HS-5 (cell line): ENCODE measurements around the gene THRAP3.
A peak's percentile ranks its signal among the peaks of the same experiment; 100 is the strongest.
"Not testable (repeated sequence)": the region's sequence is repeated elsewhere in the genome, so short reads cannot be mapped to it uniquely, and the experiment has no call there.

Experiments used
- DNase-seq: peaks from one replicate; pipeline ENCODE4 v3.0.0-alpha.2; 2012; ENCODE audit warnings: low read depth

THRAP3 gene

GRCh38 chr1:36251794-36252481 lies 27.7 kb downstream of the THRAP3 start:
- no peak for DNase-seq

GRCh38 chr1:36252482-36252824 lies 28.2 kb downstream of the THRAP3 start:
- not testable (repeated sequence) for DNase-seq

GRCh38 chr1:36253161-36253862 lies 29.1 kb downstream of the THRAP3 start:
- DNase-seq, result no peak

- DNase-seq, result no peak
Measured at GRCh38 chr1:36256558-36257374, 32.5 kb downstream of the THRAP3 start.

- no peak for DNase-seq
Measured at GRCh38 chr1:36257375-36257767, 33.1 kb downstream of the THRAP3 start.

- DNase-seq, result no peak
Measured at GRCh38 chr1:36258960-36259344, 34.7 kb downstream of the THRAP3 start.

- DNase-seq, result no peak
Measured at GRCh38 chr1:36268981-36269380, 44.7 kb downstream of the THRAP3 start.

GRCh38 chr1:36269408-36269838 lies 45.2 kb downstream of the THRAP3 start:
- DNase-seq, result no peak

GRCh38 chr1:36273024-36273423 lies 48.8 kb downstream of the THRAP3 start:
- DNase-seq, result no peak

GRCh38 chr1:36274201-36274600 lies 50.0 kb downstream of the THRAP3 start:
- no peak for DNase-seq

GRCh38 chr1:36276688-36277087 lies 52.4 kb downstream of the THRAP3 start:
- no peak for DNase-seq

- DNase-seq, result no peak
Measured at GRCh38 chr1:36279110-36279788, 55.0 kb downstream of the THRAP3 start.

GRCh38 chr1:36279789-36280296 lies 55.6 kb downstream of the THRAP3 start:
- DNase-seq, result no peak

- no peak for DNase-seq
Measured at GRCh38 chr1:36284061-36284460, 59.8 kb downstream of the THRAP3 start.

GRCh38 chr1:36284517-36284916 lies 60.3 kb downstream of the THRAP3 start:
- DNase-seq, result no peak

- DNase-seq, result peak; percentile 58
Measured at GRCh38 chr1:36285443-36286101, 61.3 kb downstream of the THRAP3 start.

- no peak for DNase-seq
Measured at GRCh38 chr1:36286802-36287201, 62.6 kb downstream of the THRAP3 start.

GRCh38 chr1:36287595-36287994 lies 63.4 kb downstream of the THRAP3 start:
- no peak for DNase-seq

- no peak for DNase-seq
Measured at GRCh38 chr1:36295390-36295789, 71.1 kb downstream of the THRAP3 start.

GRCh38 chr1:36297062-36297461 lies 72.8 kb downstream of the THRAP3 start:
- DNase-seq, result no peak

GRCh38 chr1:36298640-36299039 lies 74.4 kb downstream of the THRAP3 start:
- no peak for DNase-seq

- DNase-seq, result no peak
Measured at GRCh38 chr1:36300526-36300925, 76.3 kb downstream of the THRAP3 start.
